HG03108 (cell line): ENCODE data around the gene ANKDD1B.
"Not testable (repeated sequence)": the region's sequence is repeated elsewhere in the genome, so short reads cannot be mapped to it uniquely, and the experiment has no call there.

Experiments used
- ATAC-seq: cut with Tn5 transposase; IDR thresholded peaks from one replicate; pipeline ENCODE4 v1.9.1; 2021; ENCODE audit warnings: moderate library complexity; ENCODE audit not compliant: unreplicated experiment

Gene ANKDD1B

DNA sequence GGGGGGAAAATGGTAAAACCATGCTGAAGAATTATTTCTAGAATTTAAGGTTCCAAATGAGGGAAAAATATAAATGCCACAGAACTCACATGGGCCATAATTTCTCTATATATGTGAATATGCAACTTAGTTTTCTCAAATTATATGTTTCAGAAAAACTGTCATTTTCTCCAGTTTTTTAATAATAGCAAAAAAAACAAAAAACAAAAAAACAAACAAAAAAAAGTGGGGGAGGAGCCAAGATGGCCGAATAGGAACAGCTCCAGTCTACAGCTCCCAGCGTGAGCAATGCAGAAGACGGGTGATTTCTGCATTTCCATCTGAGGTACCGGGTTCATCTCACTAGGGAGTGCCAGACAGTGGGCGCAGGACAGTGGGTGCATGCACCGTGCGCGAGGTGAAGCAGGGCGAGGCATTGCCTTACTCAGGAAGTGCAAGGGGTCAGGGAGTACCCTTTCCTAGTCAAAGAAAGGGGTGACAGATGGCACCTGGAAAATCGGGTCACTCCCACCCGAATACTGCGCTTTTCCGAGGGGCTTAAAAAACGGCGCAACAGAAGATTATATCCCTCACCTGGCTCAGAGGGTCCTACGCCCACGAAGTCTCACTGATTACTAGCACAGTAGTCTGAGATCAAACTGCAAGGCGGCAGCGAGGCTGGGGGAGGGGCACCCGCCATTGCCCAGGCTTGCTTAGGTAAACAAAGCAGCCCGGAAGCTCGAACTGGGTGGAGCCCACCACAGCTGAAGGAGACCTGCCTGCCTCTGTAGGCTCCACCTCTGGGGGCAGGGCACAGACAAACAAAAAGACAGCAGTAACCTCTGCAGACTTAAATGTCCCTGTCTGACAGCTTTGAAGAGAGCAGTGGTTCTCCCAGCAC is 84.5 kb downstream of the ANKDD1B start:
- ATAC-seq = not testable (repeated sequence)

DNA sequence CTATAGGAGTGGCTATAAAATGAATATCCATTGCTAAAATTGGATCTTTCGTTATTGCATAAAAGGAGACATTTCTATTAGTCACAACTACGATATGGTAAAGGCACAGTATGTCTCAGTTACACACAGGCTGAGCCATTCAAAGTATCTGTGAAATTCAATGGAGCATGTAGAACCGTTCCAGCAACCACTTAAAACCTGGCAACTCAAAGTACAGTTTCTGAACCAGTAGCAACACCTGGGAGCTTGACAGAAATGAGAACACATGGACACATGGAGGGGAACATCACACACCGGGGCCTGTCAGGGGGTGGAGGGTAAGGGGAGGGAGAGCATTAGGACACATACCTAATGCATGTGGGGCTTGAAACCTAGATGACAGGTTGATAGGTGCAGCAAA is 90.6 kb downstream of the ANKDD1B start:
- no peak for ATAC-seq

DNA sequence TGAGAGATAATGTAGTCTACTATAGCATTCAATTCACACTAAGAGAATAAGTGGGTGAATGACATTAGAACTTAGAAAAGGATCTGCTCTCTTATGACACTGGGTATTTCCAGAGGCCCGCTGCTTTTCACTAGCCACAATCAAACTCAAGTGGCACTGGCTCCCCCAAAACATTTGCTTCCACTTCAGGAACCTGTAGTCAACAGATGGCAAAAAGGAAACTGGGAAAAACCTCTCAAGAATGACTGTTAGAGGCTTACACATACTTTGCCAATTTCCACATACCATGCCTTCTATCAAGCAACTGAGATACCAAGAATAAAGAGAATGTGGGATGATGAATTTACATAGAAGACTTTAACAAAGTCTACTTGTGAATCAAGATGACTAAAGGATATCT is 94.8 kb downstream of the ANKDD1B start:
- no peak for ATAC-seq

DNA sequence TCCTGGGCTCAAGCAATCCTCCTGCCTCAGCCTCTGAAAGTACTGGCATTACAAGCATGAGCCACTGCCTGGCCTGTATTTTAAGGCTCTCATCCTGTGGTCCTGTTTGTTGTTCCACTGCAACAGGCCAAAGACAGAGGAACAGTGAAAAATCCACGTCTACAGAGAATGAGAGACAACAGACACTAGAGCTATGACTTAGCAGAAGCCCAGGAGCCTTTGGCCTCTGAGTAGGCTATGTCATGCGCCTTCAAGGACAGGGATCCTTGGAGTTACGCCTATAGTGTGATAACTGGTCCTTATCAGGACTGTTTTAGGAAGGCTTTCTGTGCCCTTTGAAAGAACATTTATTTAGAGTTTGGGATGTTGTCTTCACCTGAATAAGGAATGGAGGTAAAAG is 95.5 kb downstream of the ANKDD1B start:
- no peak for ATAC-seq

DNA sequence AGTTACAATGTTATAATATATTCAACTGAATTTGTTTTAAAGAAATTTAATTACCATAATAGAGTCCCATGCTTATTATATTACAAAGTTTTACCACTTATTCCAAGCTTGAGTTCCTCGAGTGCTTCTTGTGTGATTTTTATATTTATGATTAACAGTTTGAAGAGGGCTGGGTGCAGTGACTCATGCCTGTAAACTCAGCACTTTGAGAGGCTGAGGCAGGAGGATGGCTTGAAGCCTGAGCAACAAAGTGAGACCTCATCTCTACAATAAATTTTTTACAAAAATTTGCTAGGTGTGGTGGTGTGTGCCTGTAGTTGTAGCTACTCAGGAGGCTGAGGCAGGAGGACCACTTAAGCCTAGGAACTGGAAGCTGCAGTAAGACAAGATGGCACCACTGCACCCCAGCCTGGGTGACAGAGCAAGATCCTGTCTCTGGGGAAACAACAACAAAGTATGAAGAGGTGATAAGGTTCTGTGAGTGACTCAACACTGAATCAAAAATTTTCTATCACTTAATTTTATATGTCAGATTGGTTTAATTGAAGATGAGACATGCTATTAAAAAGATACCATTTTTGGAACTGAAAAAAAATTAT is 96.8 kb downstream of the ANKDD1B start:
- ATAC-seq = no peak

DNA sequence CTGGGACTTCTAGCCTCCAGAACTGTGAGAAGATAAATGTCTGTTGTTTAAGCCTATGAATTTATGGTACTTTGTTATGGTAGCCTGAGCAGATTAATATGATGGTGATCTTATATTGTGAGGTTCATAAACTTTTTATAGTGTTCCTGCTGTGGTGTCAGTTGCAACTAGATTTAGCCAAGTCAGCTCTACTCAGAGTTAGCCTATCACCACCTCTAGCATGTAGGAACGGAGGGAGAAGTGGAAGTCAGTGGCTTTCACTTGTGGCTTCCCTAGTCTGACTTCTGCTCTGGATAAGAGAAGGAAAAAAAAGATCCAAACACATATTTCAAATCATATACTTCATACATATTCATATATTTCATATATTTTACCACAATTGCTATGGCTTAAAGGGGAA is 99.4 kb downstream of the ANKDD1B start:
- ATAC-seq = no peak

DNA sequence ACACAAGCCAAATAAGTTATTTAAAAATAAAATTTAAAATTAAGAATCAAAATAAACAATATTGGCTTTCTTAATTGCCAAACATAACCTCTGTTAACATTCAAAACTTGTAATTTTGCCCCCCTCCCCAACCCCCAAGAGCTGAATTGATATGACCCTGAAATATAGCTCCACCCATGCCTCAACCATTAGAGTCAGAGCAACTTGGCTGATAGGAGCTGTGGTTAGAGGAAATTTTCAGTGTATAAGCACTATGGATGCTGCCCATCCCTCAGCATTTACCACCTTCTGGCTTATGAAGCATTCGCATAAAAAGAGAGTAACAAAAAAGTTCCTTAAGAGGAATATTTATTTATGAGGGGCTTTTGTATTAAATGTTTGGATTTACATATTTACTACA is 99.9 kb downstream of the ANKDD1B start:
- ATAC-seq = no peak

DNA sequence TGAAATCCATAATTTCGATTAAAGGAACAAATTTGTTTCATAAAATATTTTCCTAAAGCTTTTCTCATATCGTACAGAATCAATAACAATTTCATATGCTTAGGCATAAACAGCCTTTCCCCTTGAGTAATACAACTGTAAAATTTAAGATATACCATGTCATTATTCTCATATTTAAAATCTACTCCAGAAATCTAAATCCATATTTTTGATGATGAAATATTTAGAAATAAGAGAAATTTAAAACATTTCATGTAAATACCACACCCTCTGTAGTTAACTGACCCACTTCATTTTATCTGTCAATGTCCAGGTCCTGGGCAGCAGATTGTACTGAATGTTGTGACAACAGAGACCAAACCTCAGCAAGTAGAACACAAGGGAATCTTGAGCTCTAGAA is 100.8 kb downstream of the ANKDD1B start:
- ATAC-seq = no peak

DNA sequence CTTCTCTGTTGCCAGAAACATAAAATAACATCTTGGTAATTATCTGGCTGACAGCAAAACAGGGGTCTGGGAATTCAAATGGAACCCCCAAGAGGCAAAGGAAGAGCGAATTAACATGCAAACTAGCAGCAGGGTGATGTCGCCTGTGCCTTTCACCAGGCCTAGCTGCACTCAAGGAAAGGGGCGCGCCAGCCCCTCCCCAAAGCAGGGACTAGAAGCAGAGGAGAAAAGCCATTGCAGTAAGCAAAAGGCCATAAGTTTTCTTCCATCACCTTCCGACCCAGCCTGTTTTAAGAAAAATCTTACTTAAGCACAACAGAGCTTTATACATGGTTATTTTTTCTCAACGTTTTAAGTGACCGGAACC is 105.4 kb downstream of the ANKDD1B start:
- peak; percentile 10 for ATAC-seq

DNA sequence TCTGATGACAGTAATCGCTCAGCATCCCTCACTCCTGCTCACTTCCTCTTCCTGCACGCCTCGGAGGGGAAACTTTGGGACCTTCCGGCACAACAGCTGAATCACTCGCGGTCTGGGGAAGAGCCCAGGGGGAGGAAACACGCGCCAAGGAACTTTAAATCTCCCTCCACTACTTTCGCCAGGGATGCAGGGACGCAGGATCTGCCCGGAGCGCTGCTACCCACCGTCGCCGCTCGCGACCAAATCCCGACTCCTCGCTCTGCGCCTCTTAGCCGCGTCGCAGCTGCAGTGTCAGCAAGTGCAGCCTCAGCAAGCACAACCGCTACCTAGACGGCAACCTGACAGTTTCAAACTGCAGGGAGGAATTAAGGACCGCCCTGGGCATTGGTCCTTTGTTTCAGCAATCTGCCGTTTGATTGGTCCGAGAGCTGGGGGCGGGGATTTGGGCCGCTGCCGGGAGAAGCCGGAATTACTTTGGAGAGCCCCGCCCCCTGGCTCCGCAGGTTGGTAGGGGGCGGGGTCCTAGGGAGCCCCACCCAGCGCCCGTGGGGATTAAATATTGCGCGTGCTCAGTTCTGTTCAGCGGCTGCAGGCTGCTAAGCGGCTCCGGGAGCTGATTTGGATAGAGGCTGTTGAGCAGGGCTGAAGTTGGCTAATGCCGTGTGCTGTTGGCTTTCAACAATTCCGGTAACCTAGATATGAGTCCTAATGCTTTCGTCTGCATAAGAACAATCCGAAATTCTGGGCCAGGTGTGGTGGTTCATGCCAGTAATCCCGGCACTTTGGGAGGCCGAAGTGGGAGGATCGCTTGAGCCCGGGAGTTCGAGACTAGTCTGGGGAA is 106.0 kb downstream of the ANKDD1B start, which contains the start of gene POC5:
TSS of gene POC5 (minus strand) at position 356 of the 841 bp plus-strand sequence. CDS start 4,500 bp downstream, outside the sequence.
- peak; percentile 95 for ATAC-seq

DNA sequence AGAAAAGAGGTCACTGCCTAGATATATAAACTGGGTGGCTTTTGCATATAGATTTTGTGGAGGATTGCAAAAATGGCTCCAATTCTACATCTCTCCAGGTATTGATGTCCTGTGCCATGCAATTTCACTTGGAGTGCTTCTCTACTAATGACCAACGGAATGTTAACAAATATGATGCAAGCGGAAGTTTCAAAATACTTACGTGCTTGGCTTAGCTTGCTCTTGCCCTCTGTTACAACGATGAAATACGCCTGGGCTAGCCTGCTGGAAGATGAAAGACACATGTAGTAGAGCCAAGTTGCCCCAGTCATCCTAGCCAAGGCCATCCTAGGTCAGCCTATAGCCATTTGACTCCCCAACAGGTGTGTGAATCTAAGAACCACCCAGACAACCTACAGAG is 109.6 kb downstream of the ANKDD1B start:
- no peak for ATAC-seq
